ENCODE data around the gene LPAR4.

The LPAR4 gene

GRCh38 chrX:78769101-78769755 lies 21.7 kb downstream of the LPAR4 start:
- CTCF ChIA-PET = no interaction called here
- no peaks in the 10 kb centered on the region for H3K4me1 ChIP-seq (ENCODE audit: control insufficient read depth, insufficient read depth, low read length)
- POLR2A ChIA-PET = no interaction called here
- TF ChIP-seq ZSCAN5A (tag by site-specific recombination; IDR thresholded peaks at IDR 0.05) (no peak), ELK4 (IDR thresholded peaks at IDR 0.05; ENCODE audit: borderline replicate concordance, low read depth, low read length) (no peak), ZNF837 (tag by site-specific recombination; IDR thresholded peaks at IDR 0.05) (no peak), GLI2 (tag by site-specific recombination; IDR thresholded peaks at IDR 0.05; ENCODE audit: borderline replicate concordance, low read depth) (no peak), SETDB1 (IDR thresholded peaks at IDR 0.05; ENCODE audit: insufficient read length, low read length) (no peak)
- no peaks in the 10 kb centered on the region for H3K36me3 ChIP-seq (ENCODE audit: control insufficient read depth in 2 of 2, insufficient read depth in 1 of 2, low read length in 2 of 2)
- H3K4me3 ChIP-seq (ENCODE audit: low read depth, low read length) = no peak overlapping the region
- H3K27ac ChIP-seq (ENCODE audit: extremely low read depth, low read depth, low read length) = no peak overlapping the region
- H3K9me3 ChIP-seq (ENCODE audit: control insufficient read depth, insufficient read depth, low read depth, low read length) = no peaks in the 10 kb centered on the region

- Histone ChIP-seq H3K4me1 (ENCODE audit: control insufficient read depth, insufficient read depth, low read length) (no peaks in the 10 kb centered on the region), H3K27ac (ENCODE audit: extremely low read depth, low read depth, low read length) (no peak overlapping the region), H3K36me3 (ENCODE audit: control insufficient read depth in 2 of 2, insufficient read depth in 1 of 2, low read length in 2 of 2) (no peaks in the 10 kb centered on the region), H3K4me3 (ENCODE audit: low read depth, low read length) (no peak overlapping the region), H3K9me3 (ENCODE audit: control insufficient read depth, insufficient read depth, low read depth, low read length) (no peaks in the 10 kb centered on the region)
- ChIA-PET POLR2A (no interaction called here), CTCF (no interaction called here)
- TF ChIP-seq ZNF132 (tag by site-specific recombination; IDR thresholded peaks at IDR 0.05; ENCODE audit: borderline replicate concordance) (no peak), ZNF785 (tag by site-specific recombination; IDR thresholded peaks at IDR 0.05) (no peak), SETDB1 (IDR thresholded peaks at IDR 0.05; ENCODE audit: insufficient read length, low read length) (no peak), ZEB2 (tag by site-specific recombination; IDR thresholded peaks at IDR 0.05) (no peak), ZNF514 (tag by site-specific recombination; IDR thresholded peaks at IDR 0.05) (no peak), ZNF530 (tag by site-specific recombination; IDR thresholded peaks at IDR 0.05; ENCODE audit: low read depth) (no peak)
Observed at GRCh38 chrX:78769946-78770345, 22.4 kb downstream of the LPAR4 start.

- H3K27ac ChIP-seq (ENCODE audit: extremely low read depth, low read depth, low read length) = no peak overlapping the region
- ChIA-PET CTCF (interaction anchor here (0.6 kb wide), 1 partner anchor 243 kb away, joined by 3 read pairs; no protein-coding TSS in a partner anchor), POLR2A (no interaction called here)
- no peak for TF ChIP-seq ZNF280C (tag by site-specific recombination; IDR thresholded peaks at IDR 0.05)
- no peak for TF ChIP-seq ZNF335 (tag by site-specific recombination; conservative IDR thresholded peaks at IDR 0.05)
- TF ChIP-seq INSM2 (tag by site-specific recombination; IDR thresholded peaks at IDR 0.05) = no peak
- no peak for TF ChIP-seq ZNF366 (tag by site-specific recombination; conservative IDR thresholded peaks at IDR 0.05)
- TF ChIP-seq ZNF837 (tag by site-specific recombination; IDR thresholded peaks at IDR 0.05) = no peak
- TF ChIP-seq ATF2 (tag by site-specific recombination; IDR thresholded peaks at IDR 0.05; ENCODE audit: low read depth) = no peak
- TF ChIP-seq ZNF48 (tag by site-specific recombination; IDR thresholded peaks at IDR 0.05) = no peak
- no peak for TF ChIP-seq ZNF664 (tag by site-specific recombination; IDR thresholded peaks at IDR 0.05)
- no peak for TF ChIP-seq SP2 (tag by site-specific recombination; IDR thresholded peaks at IDR 0.05)
- no peak for TF ChIP-seq ZNF571 (tag by site-specific recombination; IDR thresholded peaks at IDR 0.05)
- TF ChIP-seq ZNF132 (tag by site-specific recombination; IDR thresholded peaks at IDR 0.05; ENCODE audit: borderline replicate concordance) = no peak
- no peak for TF ChIP-seq ZNF843 (tag by site-specific recombination; IDR thresholded peaks at IDR 0.05)
- no peak for TF ChIP-seq ZNF621 (tag by site-specific recombination; IDR thresholded peaks at IDR 0.05)
- no peak for TF ChIP-seq ZNF138 (tag by site-specific recombination; IDR thresholded peaks at IDR 0.05; ENCODE audit: borderline replicate concordance)
- TF ChIP-seq SCRT1 (tag by site-specific recombination; IDR thresholded peaks at IDR 0.05; ENCODE audit: borderline replicate concordance) = no peak
- TF ChIP-seq ZNF747 (tag by site-specific recombination; IDR thresholded peaks at IDR 0.05) = no peak
Observed at GRCh38 chrX:78796916-78797315, 49.4 kb downstream of the LPAR4 start.

More at GRCh38 chrX:78796916-78797315, 49.4 kb downstream of the LPAR4 start:
- H3K36me3 ChIP-seq (ENCODE audit: control insufficient read depth in 2 of 2, insufficient read depth in 1 of 2, low read length in 2 of 2) = no peaks in the 10 kb centered on the region
- no peaks in the 10 kb centered on the region for H3K4me1 ChIP-seq (ENCODE audit: control insufficient read depth, insufficient read depth, low read length)
- H3K4me3 ChIP-seq (ENCODE audit: low read depth, low read length) = no peak overlapping the region
- no peaks in the 10 kb centered on the region; the same call in 1 of the 2 replicates for H3K9me3 ChIP-seq (ENCODE audit: control insufficient read depth, insufficient read depth, low read depth, low read length)
